GM19463 (cell line): ENCODE data around the gene FBXO48.
A peak's percentile ranks its signal among the peaks of the same experiment; 100 is the strongest.
"Not testable (repeated sequence)": the region's sequence is repeated elsewhere in the genome, so short reads cannot be mapped to it uniquely, and the experiment has no call there.

Source experiments
- ATAC-seq: cut with Tn5 transposase; IDR thresholded peaks from one replicate; pipeline ENCODE4 v1.9.1; 2021; ENCODE audit warnings: mild to moderate bottlenecking, moderate library complexity; ENCODE audit not compliant: unreplicated experiment

Gene FBXO48

DNA sequence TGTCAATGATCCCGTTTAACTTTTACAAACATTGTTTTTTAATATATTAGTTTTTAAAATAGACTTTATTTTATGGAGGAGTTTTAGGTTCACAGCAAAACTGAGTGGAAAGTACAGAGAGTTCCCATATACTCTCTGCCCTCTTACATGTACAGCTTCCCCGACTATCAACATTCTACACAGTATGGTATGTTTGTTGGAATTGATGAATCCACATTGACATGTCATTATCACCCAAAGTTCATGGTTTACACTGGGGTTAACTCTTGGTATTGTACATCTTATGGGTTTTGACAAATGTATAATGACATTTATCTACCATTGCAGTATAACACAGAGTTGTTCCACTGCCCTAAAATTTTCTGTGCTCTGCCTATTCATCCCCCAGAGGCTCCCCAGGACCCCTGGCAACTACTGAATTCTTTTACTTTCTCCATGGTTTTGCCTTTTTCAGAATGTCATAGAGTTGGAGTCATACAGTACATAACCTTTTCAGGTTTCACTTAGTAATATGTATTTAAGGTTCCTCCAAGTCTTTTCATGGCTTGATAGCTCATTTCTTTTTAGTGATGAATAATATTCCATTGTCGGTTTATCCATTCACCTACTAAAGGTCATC lies 5.8 kb upstream of the FBXO48 start:
- no peak for ATAC-seq

- ATAC-seq = no peak
Measured at GRCh38 chr2:68471385-68471784, 4.3 kb upstream of the FBXO48 start.

DNA sequence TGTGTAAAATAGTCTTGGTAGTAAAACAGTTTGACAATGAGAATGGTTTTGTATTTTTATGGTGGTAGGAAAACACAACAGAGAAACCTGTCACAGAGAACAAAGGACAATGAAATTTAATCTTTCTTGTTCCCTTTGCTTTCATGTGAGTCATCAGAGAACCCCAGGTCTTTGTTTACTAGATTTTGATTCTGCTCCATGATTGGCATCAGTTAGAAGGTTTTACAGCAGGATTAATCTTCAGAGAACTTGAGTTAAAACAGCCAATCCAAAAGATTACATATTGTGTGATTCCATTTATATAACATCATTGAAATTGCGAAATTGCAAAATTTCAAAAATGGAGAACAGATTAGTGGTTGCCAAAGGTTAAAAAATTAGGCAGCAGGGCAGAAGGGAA lies 2.8 kb upstream of the FBXO48 start:
- ATAC-seq = no peak

DNA sequence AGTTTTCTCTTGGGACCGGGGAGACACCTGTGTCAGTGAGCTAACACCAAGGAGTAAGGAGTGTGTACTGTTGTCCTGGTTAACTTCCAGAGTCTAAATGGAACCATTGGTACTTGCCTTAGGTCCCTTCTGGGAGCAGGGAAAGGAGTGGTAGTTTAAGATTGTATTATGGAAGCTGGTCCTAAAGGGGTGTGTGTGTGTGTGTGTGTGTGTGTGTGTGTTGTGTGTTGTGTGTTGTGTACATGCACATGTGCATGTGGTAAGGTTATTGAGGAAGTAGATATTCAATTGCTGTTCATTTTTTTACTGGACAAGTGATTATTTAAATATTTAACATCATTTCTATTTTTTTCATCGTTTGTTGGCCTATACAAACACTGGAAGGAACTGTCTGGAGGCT lies 1.7 kb upstream of the FBXO48 start:
- no peak for ATAC-seq

GRCh38 chr2:68466778-68467076 lies 367 bp downstream of the FBXO48 start:
- peak; percentile 22 for ATAC-seq

GRCh38 chr2:68466361-68466777 lies 725 bp downstream of the FBXO48 start:
- ATAC-seq = no peak

- ATAC-seq = no peak
Measured at GRCh38 chr2:68465081-68465916, 1.8 kb downstream of the FBXO48 start.

DNA sequence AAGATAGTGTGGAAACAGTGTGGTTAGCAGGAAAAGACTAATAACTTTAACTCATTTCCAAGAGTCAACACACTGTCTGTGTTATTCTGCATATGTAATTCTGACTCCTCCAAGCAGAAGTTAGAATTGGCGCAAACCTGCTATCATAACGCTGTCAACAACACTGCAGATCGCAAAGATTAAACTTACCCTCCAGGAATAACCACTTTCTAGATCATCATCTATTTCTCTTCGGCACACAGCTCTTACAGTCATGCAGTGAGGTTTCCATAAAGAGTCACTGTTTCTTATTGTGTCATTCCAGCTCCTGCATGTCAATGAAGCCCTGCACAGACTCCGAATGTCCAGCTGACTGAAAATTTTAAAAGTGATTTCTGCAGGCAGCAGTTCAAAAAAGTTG lies 2.4 kb downstream of the FBXO48 start:
- ATAC-seq = no peak

- no peak for ATAC-seq
Measured at GRCh38 chr2:68463287-68463877, 3.7 kb downstream of the FBXO48 start.

GRCh38 chr2:68458981-68459380 lies 8.1 kb downstream of the FBXO48 start:
- no peak for ATAC-seq

- ATAC-seq = no peak
Measured at GRCh38 chr2:68456198-68456597, 10.9 kb downstream of the FBXO48 start.

- ATAC-seq = no peak
Measured at GRCh38 chr2:68454719-68455118, 12.4 kb downstream of the FBXO48 start.

GRCh38 chr2:68453761-68454360 lies 13.2 kb downstream of the FBXO48 start:
- no peak for ATAC-seq

- ATAC-seq = no peak
Measured at GRCh38 chr2:68452158-68452900, 14.8 kb downstream of the FBXO48 start.

DNA sequence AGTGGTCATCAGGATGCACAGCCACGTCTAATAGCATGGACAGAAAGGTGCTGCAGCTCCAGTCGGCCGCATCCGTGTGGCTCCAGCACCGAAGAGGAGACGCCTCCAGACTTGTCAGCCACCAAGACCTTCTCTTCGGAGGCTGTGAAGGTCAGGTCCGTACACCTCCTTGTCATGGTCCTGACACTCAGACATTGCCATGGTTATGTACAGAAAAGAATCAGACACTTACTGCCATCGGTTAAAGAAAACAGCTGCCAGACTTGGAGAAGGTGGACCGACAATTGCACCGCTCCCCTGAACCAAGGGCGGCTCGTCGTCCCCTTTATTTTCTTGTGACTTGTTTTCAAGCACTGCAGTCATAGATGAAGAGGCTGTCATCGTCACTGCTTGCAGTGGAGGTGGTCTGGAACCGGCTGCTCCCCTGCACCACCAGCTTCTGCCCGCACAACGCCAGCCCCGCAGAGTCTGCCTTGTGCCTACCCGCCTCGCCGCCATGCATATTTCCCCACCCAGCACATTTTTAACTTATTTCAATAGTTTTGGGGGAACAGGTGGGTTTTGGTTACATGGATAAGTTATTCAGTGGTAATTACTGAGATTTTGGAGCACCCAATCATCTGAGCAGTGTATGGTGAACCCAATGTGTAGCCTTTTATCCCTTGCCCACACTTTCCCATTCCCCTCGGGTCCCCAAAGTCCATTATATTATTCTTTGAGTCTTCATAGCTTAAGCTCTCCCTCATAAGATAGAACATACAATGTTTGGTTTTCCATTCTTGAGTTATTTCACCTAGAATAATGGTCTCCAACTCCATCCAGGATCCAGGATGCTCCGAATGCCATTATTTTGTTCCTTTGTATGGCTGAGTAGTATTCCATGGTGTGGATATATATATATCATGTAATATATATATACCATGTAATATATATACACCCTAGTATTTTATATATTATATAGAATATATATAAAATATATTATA lies 18.1 kb downstream of the FBXO48 start:
- ATAC-seq = no peak

DNA sequence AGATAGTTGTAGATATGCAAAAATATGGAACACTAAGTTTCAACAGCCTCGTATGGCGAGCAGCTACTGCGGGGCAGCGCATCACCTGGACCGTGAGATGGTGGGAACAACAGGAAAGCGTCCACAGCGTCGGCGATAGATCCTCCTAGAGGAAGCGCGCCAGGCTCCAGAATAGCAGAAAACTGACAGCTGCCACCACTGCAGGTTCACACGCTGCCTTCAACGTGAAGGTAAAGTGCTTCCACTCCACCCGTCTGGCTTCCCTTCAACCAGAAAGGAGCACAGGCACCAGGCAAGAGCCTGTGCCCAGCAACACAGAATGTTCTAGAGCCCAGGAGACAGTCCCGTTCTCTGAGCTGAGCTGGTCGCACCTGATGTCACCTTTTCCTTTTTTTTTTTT lies 20.0 kb downstream of the FBXO48 start:
- no peak for ATAC-seq

DNA sequence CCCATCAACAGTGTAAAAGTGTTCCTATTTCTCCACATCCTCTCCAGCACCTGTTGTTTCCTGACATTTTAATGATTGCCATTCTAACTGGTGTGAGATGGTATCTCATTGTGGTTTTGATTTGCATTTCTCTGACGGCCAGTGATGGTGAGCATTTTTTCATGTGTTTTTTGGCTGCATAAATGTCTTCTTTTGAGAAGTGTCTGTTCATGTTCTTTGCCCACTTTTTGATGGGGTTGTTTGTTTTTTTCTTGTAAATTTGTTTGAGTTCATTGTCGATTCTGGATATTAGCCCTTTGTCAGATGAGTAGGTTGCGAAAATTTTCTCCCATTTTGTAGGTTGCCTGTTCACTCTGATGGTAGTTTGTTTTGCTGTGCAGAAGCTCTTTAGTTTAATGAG lies 20.7 kb downstream of the FBXO48 start:
- ATAC-seq = not testable (repeated sequence)

GRCh38 chr2:68441994-68442322 lies 25.1 kb downstream of the FBXO48 start:
- no peak for ATAC-seq

- peak; percentile 99 for ATAC-seq
Measured at GRCh38 chr2:68441179-68441993, 25.7 kb downstream of the FBXO48 start.
